ENCODE results near the gene CC2D2B. TPM values are rescaled to one million over a fixed set of nuclear protein-coding genes. Genes with fewer than 3 reads are reported as not detected.
"Not testable (repeated sequence)": the region's sequence is repeated elsewhere in the genome, so short reads cannot be mapped to it uniquely, and the experiment has no call there.

The CC2D2B gene
- total RNA-seq, 1 donor from 2014 or later, result 3.1 TPM

- DNase-seq (ENCODE audit: low spot score), result no peak
- no peak for ATAC-seq
- intact Hi-C loops (cut with DNase I), result no loop called here
These were observed 106.2 kb downstream of the CC2D2B start for GRCh38 chr10:96013956-96014355.

- intact Hi-C loops (cut with DNase I), result no loop called here
- no peak for DNase-seq (ENCODE audit: low spot score)
- ATAC-seq, result no peak
These were observed 106.8 kb downstream of the CC2D2B start for GRCh38 chr10:96014473-96015102.

- DNase-seq (ENCODE audit: low spot score), result no peak
- intact Hi-C loops (cut with DNase I), result no loop called here
- peak; percentile 46 for ATAC-seq
These were observed 109.5 kb downstream of the CC2D2B start for GRCh38 chr10:96017191-96017687.

GRCh38 chr10:96021332-96021731, 113.6 kb downstream of the CC2D2B start:
- ATAC-seq (no peak), DNase-seq (ENCODE audit: low spot score) (no peak)
- intact Hi-C loops (cut with DNase I), result no loop called here

GRCh38 chr10:96022739-96023138, 115.0 kb downstream of the CC2D2B start:
- ATAC-seq (no peak), DNase-seq (ENCODE audit: low spot score) (no peak)

GRCh38 chr10:96023168-96023567, 115.4 kb downstream of the CC2D2B start:
- ATAC-seq, result no peak
- intact Hi-C loops (cut with DNase I), result no loop called here
- DNase-seq (ENCODE audit: low spot score), result no peak

More at GRCh38 chr10:96022739-96023138, 115.0 kb downstream of the CC2D2B start:
- intact Hi-C loops (cut with DNase I), result no loop called here

GRCh38 chr10:96025566-96025965, 117.8 kb downstream of the CC2D2B start:
- no peak for ATAC-seq
- intact Hi-C loops (cut with DNase I), result no loop called here

GRCh38 chr10:96034625-96035024, 126.8 kb downstream of the CC2D2B start:
- intact Hi-C loops (cut with DNase I), result no loop called here
- ATAC-seq, result no peak
- no peak for DNase-seq (ENCODE audit: low spot score)

More at GRCh38 chr10:96025566-96025965, 117.8 kb downstream of the CC2D2B start:
- no peak for DNase-seq (ENCODE audit: low spot score)

- DNase-seq (ENCODE audit: low spot score) (no peak), ATAC-seq (no peak)
- intact Hi-C loops (cut with DNase I), result no loop called here
These were observed 131.0 kb downstream of the CC2D2B start for GRCh38 chr10:96038476-96039387.

- intact Hi-C loops (cut with DNase I), result no loop called here
- no peak for ATAC-seq
- DNase-seq (ENCODE audit: low spot score), result no peak
These were observed 133.4 kb downstream of the CC2D2B start for GRCh38 chr10:96041146-96041545.

GRCh38 chr10:96043033-96043892, 135.5 kb downstream of the CC2D2B start, which contains the start of gene CCNJ:
CCNJ (plus strand) TSS chr10:96043583; CDS start chr10:96044394, 811 bp downstream.
- DNase-seq (ENCODE audit: low spot score), result peak; percentile 91
- intact Hi-C loops (cut with DNase I), result no loop called here
- peak; percentile 98 for ATAC-seq

GRCh38 chr10:96043893-96044715, 136.3 kb downstream of the CC2D2B start:
- ATAC-seq, result peak; percentile 70
- intact Hi-C loops (cut with DNase I), result no loop called here
- peak; percentile 68 for DNase-seq (ENCODE audit: low spot score)

GRCh38 chr10:96044736-96045135, 137.0 kb downstream of the CC2D2B start:
- ATAC-seq (no peak), DNase-seq (ENCODE audit: low spot score) (no peak)
- intact Hi-C loops (cut with DNase I), result no loop called here

- no peak for DNase-seq (ENCODE audit: low spot score)
- intact Hi-C loops (cut with DNase I), result no loop called here
- ATAC-seq, result no peak
These were observed 138.8 kb downstream of the CC2D2B start for GRCh38 chr10:96046546-96046945.

- intact Hi-C loops (cut with DNase I), result no loop called here
- DNase-seq (ENCODE audit: low spot score) (no peak), ATAC-seq (no peak)
These were observed 139.4 kb downstream of the CC2D2B start for GRCh38 chr10:96047004-96047649.

GRCh38 chr10:96047925-96048324, 140.2 kb downstream of the CC2D2B start:
- DNase-seq (ENCODE audit: low spot score); ATAC-seq; intact Hi-C loops (cut with DNase I): not testable (repeated sequence)

GRCh38 chr10:96049340-96049739, 141.6 kb downstream of the CC2D2B start:
- DNase-seq (ENCODE audit: low spot score), result no peak
- ATAC-seq, result no peak
- intact Hi-C loops (cut with DNase I), result no loop called here

- DNase-seq (ENCODE audit: low spot score) (no peak), ATAC-seq (no peak)
- intact Hi-C loops (cut with DNase I), result no loop called here
These were observed 146.2 kb downstream of the CC2D2B start for GRCh38 chr10:96053985-96054384.
